HG02943 (cell line): Measurements from ENCODE around the gene IKZF3.
"Not testable (repeated sequence)": the region's sequence is repeated elsewhere in the genome, so short reads cannot be mapped to it uniquely, and the experiment has no call there.

Source experiments
- ATAC-seq: cut with Tn5 transposase; IDR thresholded peaks from one replicate; pipeline ENCODE4 v1.9.1; 2021; ENCODE audit warnings: mild to moderate bottlenecking, low read depth, moderate library complexity; ENCODE audit not compliant: unreplicated experiment

Gene IKZF3

GRCh38 chr17:39787041-39787440, 77.1 kb downstream of the IKZF3 start:
- ATAC-seq: no peak

- no peak for ATAC-seq
Measured at GRCh38 chr17:39782980-39783379, 81.1 kb downstream of the IKZF3 start.

GRCh38 chr17:39782481-39782880, 81.6 kb downstream of the IKZF3 start:
- ATAC-seq: no peak

- ATAC-seq: no peak
Measured at GRCh38 chr17:39781861-39782213, 82.3 kb downstream of the IKZF3 start.

- no peak for ATAC-seq
Measured at GRCh38 chr17:39781031-39781860, 82.9 kb downstream of the IKZF3 start.

GRCh38 chr17:39777534-39778365, 86.4 kb downstream of the IKZF3 start:
- no peak for ATAC-seq

GRCh38 chr17:39776252-39776651, 87.9 kb downstream of the IKZF3 start:
- no peak for ATAC-seq

GRCh38 chr17:39775031-39775430, 89.1 kb downstream of the IKZF3 start:
- no peak for ATAC-seq

- ATAC-seq: no peak
Measured at GRCh38 chr17:39774047-39774446, 90.1 kb downstream of the IKZF3 start.

GRCh38 chr17:39772987-39773934, 90.9 kb downstream of the IKZF3 start:
- ATAC-seq: no peak

- ATAC-seq: no peak
Measured at GRCh38 chr17:39772415-39772814, 91.7 kb downstream of the IKZF3 start.

GRCh38 chr17:39769974-39770587, 94.0 kb downstream of the IKZF3 start:
- ATAC-seq: no peak

- ATAC-seq: no peak
Measured at GRCh38 chr17:39767147-39767546, 97.0 kb downstream of the IKZF3 start.

GRCh38 chr17:39765766-39766165, 98.3 kb downstream of the IKZF3 start:
- no peak for ATAC-seq

- no peak for ATAC-seq
Measured at GRCh38 chr17:39765175-39765574, 98.9 kb downstream of the IKZF3 start.

- not testable (repeated sequence) for ATAC-seq
Measured at GRCh38 chr17:39764171-39764570, 99.9 kb downstream of the IKZF3 start.

- ATAC-seq: no peak
Measured at GRCh38 chr17:39763051-39763820, 100.9 kb downstream of the IKZF3 start.

- ATAC-seq: no peak
Measured at GRCh38 chr17:39761861-39762496, 102.1 kb downstream of the IKZF3 start.

GRCh38 chr17:39759204-39759603, 104.9 kb downstream of the IKZF3 start:
- no peak for ATAC-seq
